ENCODE data around the gene HACD2.

HACD2 gene, protein sequence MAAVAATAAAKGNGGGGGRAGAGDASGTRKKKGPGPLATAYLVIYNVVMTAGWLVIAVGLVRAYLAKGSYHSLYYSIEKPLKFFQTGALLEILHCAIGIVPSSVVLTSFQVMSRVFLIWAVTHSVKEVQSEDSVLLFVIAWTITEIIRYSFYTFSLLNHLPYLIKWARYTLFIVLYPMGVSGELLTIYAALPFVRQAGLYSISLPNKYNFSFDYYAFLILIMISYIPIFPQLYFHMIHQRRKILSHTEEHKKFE

DNA sequence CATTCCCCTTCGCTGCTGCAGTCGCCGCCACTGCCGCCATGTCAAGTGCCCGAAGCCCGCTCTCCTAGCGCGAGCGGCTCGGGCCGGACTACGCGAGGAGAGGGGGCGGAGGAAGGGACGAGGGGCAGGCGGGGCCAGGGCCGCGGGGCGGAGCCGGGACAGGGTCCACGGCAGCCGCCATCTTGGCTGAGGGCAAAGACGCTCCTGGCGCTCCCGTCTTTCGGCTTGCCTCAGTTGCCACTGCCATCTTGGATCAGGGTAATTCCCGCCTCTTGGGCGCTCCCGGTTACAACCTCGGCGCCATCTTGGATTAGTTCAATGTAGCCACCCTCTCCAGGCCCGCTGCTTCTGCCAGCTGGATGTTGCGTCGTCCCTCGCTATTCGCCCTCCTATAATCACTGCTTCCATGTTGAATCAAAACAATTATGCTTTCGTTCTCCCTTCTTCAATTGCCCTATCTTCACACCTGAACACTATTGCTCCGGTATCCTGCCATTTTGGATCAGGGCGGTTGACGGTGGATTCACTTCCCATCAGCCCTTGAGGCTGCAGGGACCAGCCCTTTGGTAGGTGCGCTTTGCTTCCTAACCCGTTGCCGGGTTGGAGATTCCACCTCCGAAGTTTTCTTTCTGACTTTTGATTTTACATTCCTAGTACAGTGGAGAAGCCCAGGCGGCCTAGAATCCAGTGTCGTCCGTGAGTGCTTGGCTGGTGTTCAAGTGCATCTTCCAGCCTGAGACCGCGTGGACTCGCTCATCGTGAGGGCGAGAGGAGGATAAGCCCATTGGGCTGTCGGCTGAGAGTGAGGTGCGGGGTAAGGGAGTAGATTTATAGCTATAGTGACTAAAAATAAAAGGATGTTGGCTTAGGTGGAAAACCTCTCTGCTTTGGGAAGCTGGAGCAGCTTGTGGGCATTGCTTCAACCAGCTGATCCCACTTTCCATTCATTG lies at the start of gene HACD2:
Gene HACD2 (minus strand): TSS at position 66 of the 950 bp plus-strand sequence. CDS start 26 bp downstream, at position 40.
- Histone ChIP-seq H3K4me3 (ENCODE audit: low read depth in 1 of 5, low read length in 5 of 5) (peak within 1 kb of the TSS; percentile 74 to 98 (median 88)), H3K4me1 (ENCODE audit: control insufficient read depth in 5 of 5, insufficient read depth in 5 of 5, low read length in 5 of 5) (peaks cover 0 to 43% (median 33%) of the 10 kb centered on the region in 5 donors), H3K36me3 (ENCODE audit: control insufficient read depth in 5 of 5, insufficient read depth in 5 of 5, low read length in 5 of 5) (peaks cover 6 to 14% (median 8%) of the 10 kb centered on the region in 5 donors), H3K9me3 (ENCODE audit: control insufficient read depth in 5 of 5, low read length in 5 of 5) (peaks cover 0 to 2% (median 0%) of the 10 kb centered on the region in 5 donors), H3K27me3 (ENCODE audit: control insufficient read depth in 5 of 5, insufficient read depth in 4 of 5, low read length in 5 of 5) (no peaks in the 10 kb centered on the region), H3K27ac (ENCODE audit: low read depth, low read length) (peak within 1 kb of the TSS; percentile 76), H3K9ac (ENCODE audit: low read length in 5 of 5) (peak within 1 kb of the TSS; percentile 70 to 86 (median 80))

DNA sequence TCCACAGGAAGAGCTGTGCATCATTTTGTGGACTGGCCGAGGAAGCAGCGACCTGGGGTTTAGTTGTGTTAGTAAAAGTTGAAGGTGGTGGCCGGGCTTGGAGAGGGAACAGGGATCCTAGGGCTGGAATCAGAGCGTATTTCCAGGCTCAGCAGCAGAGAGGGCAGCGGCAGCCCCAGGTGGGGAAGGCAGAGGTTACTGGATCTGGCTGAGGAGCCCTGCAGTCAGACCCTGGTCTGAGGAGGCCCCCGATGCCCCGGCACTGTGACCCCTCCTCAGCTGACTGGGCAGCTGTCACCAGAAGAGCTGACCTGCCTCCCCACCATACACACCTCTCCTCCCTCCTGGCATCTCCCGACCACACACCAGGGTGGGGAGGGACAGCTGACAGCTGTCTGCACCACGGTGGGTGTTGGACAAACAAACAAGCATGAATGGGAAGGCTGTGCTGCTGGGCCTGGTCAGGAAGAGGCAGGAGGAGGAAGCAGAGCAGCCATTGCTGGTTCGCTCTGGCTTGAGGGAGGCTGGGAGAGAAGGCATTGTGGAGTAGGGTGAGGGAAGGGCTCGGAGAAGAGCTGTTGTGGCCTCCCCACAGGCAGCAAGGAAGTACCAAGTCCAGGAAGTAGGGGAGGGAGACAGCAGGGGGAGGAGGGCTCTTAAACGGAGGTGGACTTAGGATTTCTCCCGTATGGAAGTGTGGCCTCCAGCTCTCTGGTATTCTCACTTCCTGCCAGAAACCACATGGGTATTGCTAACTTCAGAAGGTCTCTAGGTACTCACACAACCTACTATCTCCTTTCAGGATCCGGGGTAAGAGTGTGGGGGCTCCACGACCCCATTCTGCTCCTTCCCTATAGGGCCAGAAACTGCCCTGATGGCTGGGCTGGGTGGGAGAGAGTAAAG lies 49.5 kb upstream of the HACD2 start:
- Histone ChIP-seq H3K27me3 (ENCODE audit: control insufficient read depth in 5 of 5, insufficient read depth in 4 of 5, low read length in 5 of 5) (no peaks in the 10 kb centered on the region), H3K36me3 (ENCODE audit: control insufficient read depth in 5 of 5, insufficient read depth in 5 of 5, low read length in 5 of 5) (peaks cover 0 to 60% (median 40%) of the 10 kb centered on the region in 5 donors), H3K9ac (ENCODE audit: low read length in 5 of 5) (peak overlapping the region in 1 of 5 donors; percentile 37), H3K9me3 (ENCODE audit: control insufficient read depth in 5 of 5, low read length in 5 of 5) (no peaks in the 10 kb centered on the region), H3K4me1 (ENCODE audit: control insufficient read depth in 5 of 5, insufficient read depth in 5 of 5, low read length in 5 of 5) (peaks cover 4 to 64% (median 59%) of the 10 kb centered on the region in 5 donors), H3K27ac (ENCODE audit: low read depth, low read length) (peak overlapping the region; percentile 82), H3K4me3 (ENCODE audit: low read depth in 1 of 5, low read length in 5 of 5) (peak overlapping the region in 1 of 5 donors; percentile 13)

DNA sequence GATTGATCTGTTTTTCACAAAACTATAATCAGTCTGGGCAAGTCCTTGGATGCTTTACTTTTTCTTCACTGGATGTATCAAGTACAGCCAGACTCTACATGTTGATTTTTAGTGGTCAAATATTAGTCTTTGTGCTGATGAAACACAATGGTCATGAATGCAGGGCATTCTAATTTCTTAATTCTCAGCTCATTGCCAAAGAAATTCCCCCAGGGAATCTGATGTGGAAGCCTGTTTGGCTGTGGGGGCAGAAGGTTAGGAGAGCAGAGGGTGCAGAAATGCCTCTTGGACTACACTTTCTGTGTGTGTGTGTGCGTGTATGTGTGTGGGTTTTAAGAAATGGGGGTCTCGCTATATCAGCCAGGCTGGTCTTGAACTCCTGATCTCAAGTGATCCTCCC lies 48.7 kb upstream of the HACD2 start:
- peak overlapping the region in 1 of 5 donors; percentile 12 for H3K9ac ChIP-seq (ENCODE audit: low read length in 5 of 5)
- no peaks in the 10 kb centered on the region for H3K9me3 ChIP-seq (ENCODE audit: control insufficient read depth in 5 of 5, low read length in 5 of 5)
- H3K27ac ChIP-seq (ENCODE audit: low read depth, low read length) = peak overlapping the region; percentile 82
- H3K4me3 ChIP-seq (ENCODE audit: low read depth in 1 of 5, low read length in 5 of 5) = no peak overlapping the region
- H3K4me1 ChIP-seq (ENCODE audit: control insufficient read depth in 5 of 5, insufficient read depth in 5 of 5, low read length in 5 of 5) = peaks cover 4 to 73% (median 67%) of the 10 kb centered on the region in 5 donors
- H3K27me3 ChIP-seq (ENCODE audit: control insufficient read depth in 5 of 5, insufficient read depth in 4 of 5, low read length in 5 of 5) = no peaks in the 10 kb centered on the region
- H3K36me3 ChIP-seq (ENCODE audit: control insufficient read depth in 5 of 5, insufficient read depth in 5 of 5, low read length in 5 of 5) = peaks cover 0 to 59% (median 39%) of the 10 kb centered on the region in 5 donors

DNA sequence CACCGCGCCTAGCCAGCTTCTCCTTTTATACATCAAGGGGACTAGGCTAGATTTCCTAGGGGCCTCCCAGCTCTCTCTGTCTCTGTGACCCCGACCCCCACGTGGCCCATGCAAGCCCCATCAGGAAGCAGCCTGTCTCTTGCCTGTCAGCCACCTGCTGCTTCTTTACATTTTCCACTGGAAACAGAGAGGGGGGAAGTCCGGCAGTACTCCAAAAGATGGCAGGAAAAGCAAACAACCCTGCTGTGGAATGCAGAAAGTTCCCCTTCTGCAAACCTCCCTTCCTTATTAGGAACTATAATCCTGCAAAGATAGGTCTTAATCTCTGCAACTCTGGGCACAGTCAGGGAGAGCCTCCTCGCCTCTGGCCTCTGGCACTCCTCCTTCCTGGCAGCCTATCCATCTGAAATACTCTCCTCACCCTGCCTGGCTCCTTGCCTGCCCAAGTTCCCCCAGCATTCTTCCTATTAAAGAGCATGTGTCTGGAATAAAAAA lies 47.4 kb upstream of the HACD2 start:
- Histone ChIP-seq H3K9me3 (ENCODE audit: control insufficient read depth in 5 of 5, low read length in 5 of 5) (no peaks in the 10 kb centered on the region), H3K4me1 (ENCODE audit: control insufficient read depth in 5 of 5, insufficient read depth in 5 of 5, low read length in 5 of 5) (peaks cover 4 to 78% (median 73%) of the 10 kb centered on the region in 5 donors), H3K27ac (ENCODE audit: low read depth, low read length) (peak overlapping the region; percentile 41), H3K36me3 (ENCODE audit: control insufficient read depth in 5 of 5, insufficient read depth in 5 of 5, low read length in 5 of 5) (peaks cover 0 to 52% (median 30%) of the 10 kb centered on the region in 5 donors), H3K9ac (ENCODE audit: low read length in 5 of 5) (peak overlapping the region in 1 of 5 donors; percentile 24), H3K4me3 (ENCODE audit: low read depth in 1 of 5, low read length in 5 of 5) (no peak overlapping the region), H3K27me3 (ENCODE audit: control insufficient read depth in 5 of 5, insufficient read depth in 4 of 5, low read length in 5 of 5) (no peaks in the 10 kb centered on the region)

DNA sequence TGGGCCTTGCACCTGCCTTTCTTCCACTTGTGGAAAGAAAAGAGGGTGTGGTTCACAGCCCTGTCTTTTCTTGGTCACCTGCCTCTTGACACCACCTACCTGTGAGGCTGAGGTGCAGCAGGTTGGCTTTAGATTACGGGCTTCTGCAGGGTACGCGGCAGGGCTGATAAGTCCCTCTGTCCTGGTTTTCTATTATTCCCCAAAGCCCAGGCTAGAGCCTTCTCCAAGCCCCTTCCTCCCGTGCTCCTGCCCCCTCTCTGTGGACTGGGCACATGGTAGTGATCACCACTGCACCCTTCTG lies 44.8 kb upstream of the HACD2 start:
- no peak overlapping the region for H3K27ac ChIP-seq (ENCODE audit: low read depth, low read length)
- no peaks in the 10 kb centered on the region for H3K9me3 ChIP-seq (ENCODE audit: control insufficient read depth in 5 of 5, low read length in 5 of 5)
- H3K4me1 ChIP-seq (ENCODE audit: control insufficient read depth in 5 of 5, insufficient read depth in 5 of 5, low read length in 5 of 5) = peaks cover 4 to 57% (median 52%) of the 10 kb centered on the region in 5 donors
- H3K9ac ChIP-seq (ENCODE audit: low read length in 5 of 5) = no peak overlapping the region
- H3K27me3 ChIP-seq (ENCODE audit: control insufficient read depth in 5 of 5, insufficient read depth in 4 of 5, low read length in 5 of 5) = no peaks in the 10 kb centered on the region
- H3K36me3 ChIP-seq (ENCODE audit: control insufficient read depth in 5 of 5, insufficient read depth in 5 of 5, low read length in 5 of 5) = peaks cover 8 to 54% (median 43%) of the 10 kb centered on the region in 5 donors
- no peak overlapping the region for H3K4me3 ChIP-seq (ENCODE audit: low read depth in 1 of 5, low read length in 5 of 5)

DNA sequence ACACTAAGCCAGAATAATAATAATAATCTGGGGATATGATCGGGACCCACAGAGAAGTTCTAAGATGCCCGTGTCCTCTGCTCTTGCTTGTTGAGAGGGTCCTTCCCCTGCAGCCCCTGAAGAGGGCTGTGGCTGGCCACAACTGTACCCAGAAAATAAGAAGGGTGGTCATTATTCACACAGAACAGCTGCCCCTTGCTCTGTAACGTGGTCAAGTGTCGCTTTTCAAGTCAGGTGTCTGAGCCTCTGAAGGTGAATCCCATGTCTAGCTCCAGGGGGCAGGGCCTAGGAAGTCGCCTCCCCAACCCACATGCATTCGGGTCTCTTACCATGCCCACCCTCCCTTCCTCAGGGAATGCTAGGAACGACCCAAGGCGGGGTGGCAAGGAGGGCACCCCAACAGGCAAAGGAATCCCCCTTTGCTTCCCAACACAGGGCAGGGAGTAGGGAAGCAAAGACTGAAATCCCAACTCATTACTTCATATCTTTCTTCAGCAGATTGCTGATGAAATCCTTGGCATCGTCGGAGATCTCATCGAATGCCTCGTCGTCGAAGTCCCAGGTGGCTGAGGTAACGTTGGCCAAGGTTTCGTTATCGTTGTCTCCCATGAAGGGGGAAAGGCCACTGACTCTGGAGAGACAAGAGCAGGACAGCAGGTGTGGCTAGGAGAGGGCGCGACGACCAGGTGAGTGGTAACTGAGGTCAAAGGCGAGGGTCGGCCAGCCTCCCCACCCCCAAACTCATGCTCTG lies 44.3 kb upstream of the HACD2 start:
- Histone ChIP-seq H3K27ac (ENCODE audit: low read depth, low read length) (no peak overlapping the region), H3K4me1 (ENCODE audit: control insufficient read depth in 5 of 5, insufficient read depth in 5 of 5, low read length in 5 of 5) (peaks cover 4 to 53% (median 47%) of the 10 kb centered on the region in 5 donors), H3K4me3 (ENCODE audit: low read depth in 1 of 5, low read length in 5 of 5) (no peak overlapping the region), H3K9ac (ENCODE audit: low read length in 5 of 5) (no peak overlapping the region), H3K36me3 (ENCODE audit: control insufficient read depth in 5 of 5, insufficient read depth in 5 of 5, low read length in 5 of 5) (peaks cover 8 to 56% (median 47%) of the 10 kb centered on the region in 5 donors), H3K27me3 (ENCODE audit: control insufficient read depth in 5 of 5, insufficient read depth in 4 of 5, low read length in 5 of 5) (no peaks in the 10 kb centered on the region), H3K9me3 (ENCODE audit: control insufficient read depth in 5 of 5, low read length in 5 of 5) (no peaks in the 10 kb centered on the region)

DNA sequence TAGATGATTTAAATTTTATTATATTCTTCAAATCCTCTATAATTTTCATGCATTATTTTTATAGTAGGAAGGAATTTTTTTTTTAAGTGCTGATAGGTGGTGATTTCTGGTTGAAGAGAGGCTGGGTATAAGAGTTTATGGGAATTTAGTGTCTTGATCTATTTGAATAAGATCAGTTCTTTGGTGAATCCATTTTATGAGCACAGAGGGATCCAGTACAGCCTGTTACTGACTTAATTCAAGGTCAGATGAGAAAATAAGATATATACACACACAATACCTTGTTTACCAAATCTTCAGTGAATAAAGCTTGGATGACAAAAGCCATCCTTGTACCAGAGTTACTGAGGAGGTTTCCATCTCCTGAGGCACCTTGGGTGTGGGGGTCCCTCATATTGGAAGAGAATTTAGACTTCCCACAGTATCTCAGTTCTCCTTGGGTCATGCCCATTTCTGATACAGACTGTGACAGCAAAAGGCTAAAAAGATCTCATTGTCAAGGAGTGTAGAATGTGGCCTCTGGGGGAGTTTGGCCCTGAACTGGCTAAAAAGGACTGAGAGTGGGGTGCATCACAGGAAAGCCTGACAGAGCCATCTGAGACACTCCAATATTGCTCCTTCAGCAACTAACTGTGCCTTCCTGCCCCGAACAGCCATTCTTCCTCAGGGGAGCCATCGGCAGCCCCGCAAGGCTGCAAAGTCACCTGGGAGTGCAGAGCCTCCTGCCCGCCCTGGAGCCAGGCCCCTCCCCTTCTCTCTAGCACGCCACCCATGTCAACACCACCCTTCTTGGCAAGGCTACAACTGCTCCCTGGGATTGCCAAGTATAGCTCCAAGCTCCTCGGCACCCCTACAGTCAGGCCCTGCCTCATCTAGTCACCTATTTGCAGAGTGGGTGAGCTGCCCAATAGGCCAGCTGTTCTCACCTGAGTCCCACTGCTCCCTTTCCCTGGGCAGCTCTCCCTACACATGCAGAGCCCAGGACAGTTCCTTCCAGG lies 43.1 kb upstream of the HACD2 start:
- Histone ChIP-seq H3K4me3 (ENCODE audit: low read depth in 1 of 5, low read length in 5 of 5) (peak overlapping the region in 1 of 5 donors; percentile 32), H3K36me3 (ENCODE audit: control insufficient read depth in 5 of 5, insufficient read depth in 5 of 5, low read length in 5 of 5) (peaks cover 8 to 62% (median 47%) of the 10 kb centered on the region in 5 donors), H3K4me1 (ENCODE audit: control insufficient read depth in 5 of 5, insufficient read depth in 5 of 5, low read length in 5 of 5) (peaks cover 0 to 53% (median 38%) of the 10 kb centered on the region in 5 donors), H3K27ac (ENCODE audit: low read depth, low read length) (no peak overlapping the region), H3K27me3 (ENCODE audit: control insufficient read depth in 5 of 5, insufficient read depth in 4 of 5, low read length in 5 of 5) (no peaks in the 10 kb centered on the region), H3K9ac (ENCODE audit: low read length in 5 of 5) (no peak overlapping the region), H3K9me3 (ENCODE audit: control insufficient read depth in 5 of 5, low read length in 5 of 5) (no peaks in the 10 kb centered on the region)

DNA sequence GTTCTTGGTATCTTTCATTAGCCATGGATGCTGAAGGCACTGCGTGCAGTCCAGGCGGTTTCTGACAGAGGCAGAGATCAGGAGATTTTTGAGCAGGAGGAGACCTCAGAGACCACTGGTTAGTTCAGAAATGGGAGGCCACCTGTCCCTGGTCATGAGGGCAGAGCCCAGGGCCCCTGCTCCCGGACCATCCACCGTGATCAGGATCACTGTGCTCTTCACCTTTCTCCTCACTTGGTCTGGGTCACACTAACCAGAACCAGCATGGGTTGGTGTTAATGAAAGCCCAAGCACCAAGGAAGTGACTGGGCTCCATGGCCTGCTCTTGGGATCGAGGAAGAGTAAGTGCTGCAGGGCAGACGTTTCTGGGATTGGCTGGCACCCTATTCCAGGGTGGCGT lies 42.0 kb upstream of the HACD2 start:
- Histone ChIP-seq H3K4me1 (ENCODE audit: control insufficient read depth in 5 of 5, insufficient read depth in 5 of 5, low read length in 5 of 5) (peaks cover 0 to 51% (median 30%) of the 10 kb centered on the region in 5 donors), H3K27me3 (ENCODE audit: control insufficient read depth in 5 of 5, insufficient read depth in 4 of 5, low read length in 5 of 5) (no peaks in the 10 kb centered on the region), H3K36me3 (ENCODE audit: control insufficient read depth in 5 of 5, insufficient read depth in 5 of 5, low read length in 5 of 5) (peaks cover 8 to 66% (median 51%) of the 10 kb centered on the region in 5 donors), H3K9me3 (ENCODE audit: control insufficient read depth in 5 of 5, low read length in 5 of 5) (no peaks in the 10 kb centered on the region), H3K27ac (ENCODE audit: low read depth, low read length) (no peak overlapping the region), H3K4me3 (ENCODE audit: low read depth in 1 of 5, low read length in 5 of 5) (no peak overlapping the region), H3K9ac (ENCODE audit: low read length in 5 of 5) (no peak overlapping the region)

Measured in subcutaneous abdominal adipose tissue (tissue), 5 donors.